PC-9 (cell line): ENCODE results near the gene PQBP1.

Source experiments
- CTCF ChIP-seq: fragments of 200-600 bp; sonication (generic); conservative IDR thresholded peaks from 2 replicates; pipeline ENCODE4 v1.6.1; 2017; ENCODE audit warnings: mixed run types, antibody characterized with exemption, mild to moderate bottlenecking, moderate library complexity
- EZH2 ChIP-seq: fragments of 200-600 bp; sonication (generic); IDR thresholded peaks from 2 replicates; pipeline ENCODE4 v1.8.0; 2017; ENCODE audit warnings: antibody characterized with exemption, low read depth

GRCh38 chrX:48902135-48902534, 4.4 kb downstream of the PQBP1 start:
- TF ChIP-seq CTCF (no peak), EZH2 (no peak)
